ENCODE measurements around the gene PPHLN1.
"Not testable (repeated sequence)": the region's sequence is repeated elsewhere in the genome, so short reads cannot be mapped to it uniquely, and the experiment has no call there.

The PPHLN1 gene

GRCh38 chr12:42323856-42324255, 2.1 kb upstream of the PPHLN1 start:
- DNase-seq (ENCODE audit: low read depth), result no peak

- DNase-seq (ENCODE audit: low read depth), result no peak
Measured at GRCh38 chr12:42325326-42325652, 678 bp upstream of the PPHLN1 start.

DNA sequence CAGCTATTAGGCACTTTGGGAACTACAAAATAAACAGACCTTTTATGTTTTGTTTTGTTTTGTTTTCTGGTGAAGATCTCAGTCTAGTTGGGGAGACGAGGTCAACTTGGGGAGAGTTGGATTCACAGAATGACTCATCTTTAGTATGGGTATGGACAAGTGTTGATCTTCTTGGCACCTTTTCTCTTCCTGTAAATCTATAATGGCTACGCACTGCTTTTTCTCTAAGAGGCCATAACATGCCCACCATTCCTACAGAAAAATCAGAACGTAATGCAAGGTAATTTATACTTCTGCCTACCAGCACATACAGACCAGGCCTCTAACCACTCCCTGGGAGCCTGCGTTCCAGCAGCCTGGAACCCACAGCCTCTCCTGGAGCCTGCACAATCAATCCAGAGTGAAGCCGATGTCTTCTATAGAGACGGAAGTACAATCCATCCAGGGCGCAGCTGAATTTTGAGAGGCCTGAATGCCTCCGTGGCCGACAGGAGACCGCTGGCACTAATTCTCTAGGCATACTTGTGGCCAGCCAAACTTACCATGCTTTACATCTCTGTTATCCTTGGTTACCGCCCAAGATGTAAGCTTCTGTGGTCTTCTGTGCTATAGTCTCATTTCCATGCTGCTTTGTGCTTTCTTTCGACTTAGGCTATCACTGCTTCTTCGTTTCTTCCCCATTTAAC, 717 bp downstream of the PPHLN1 start:
- peak; percentile 44 for DNase-seq (ENCODE audit: low read depth)

DNA sequence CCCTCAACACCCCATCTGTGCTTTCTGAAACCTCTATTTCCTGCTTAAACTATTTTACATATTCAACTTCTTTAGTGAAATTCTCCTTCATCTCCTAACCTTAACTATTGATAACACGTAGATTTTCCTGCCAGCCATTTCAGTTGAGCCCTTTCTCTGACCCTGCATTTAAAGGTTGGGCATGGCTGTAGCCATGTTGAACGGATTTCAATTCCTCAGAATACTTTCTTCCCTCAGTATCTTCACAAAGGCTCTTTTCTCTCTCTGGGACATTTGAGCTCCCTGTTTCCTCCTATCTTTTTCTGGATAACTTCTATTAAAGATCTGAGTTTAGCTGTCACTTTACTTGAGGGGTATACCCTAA, 1.2 kb downstream of the PPHLN1 start:
- DNase-seq (ENCODE audit: low read depth), result no peak

GRCh38 chr12:42330097-42330496, 4.1 kb downstream of the PPHLN1 start:
- DNase-seq (ENCODE audit: low read depth), result not testable (repeated sequence)

DNA sequence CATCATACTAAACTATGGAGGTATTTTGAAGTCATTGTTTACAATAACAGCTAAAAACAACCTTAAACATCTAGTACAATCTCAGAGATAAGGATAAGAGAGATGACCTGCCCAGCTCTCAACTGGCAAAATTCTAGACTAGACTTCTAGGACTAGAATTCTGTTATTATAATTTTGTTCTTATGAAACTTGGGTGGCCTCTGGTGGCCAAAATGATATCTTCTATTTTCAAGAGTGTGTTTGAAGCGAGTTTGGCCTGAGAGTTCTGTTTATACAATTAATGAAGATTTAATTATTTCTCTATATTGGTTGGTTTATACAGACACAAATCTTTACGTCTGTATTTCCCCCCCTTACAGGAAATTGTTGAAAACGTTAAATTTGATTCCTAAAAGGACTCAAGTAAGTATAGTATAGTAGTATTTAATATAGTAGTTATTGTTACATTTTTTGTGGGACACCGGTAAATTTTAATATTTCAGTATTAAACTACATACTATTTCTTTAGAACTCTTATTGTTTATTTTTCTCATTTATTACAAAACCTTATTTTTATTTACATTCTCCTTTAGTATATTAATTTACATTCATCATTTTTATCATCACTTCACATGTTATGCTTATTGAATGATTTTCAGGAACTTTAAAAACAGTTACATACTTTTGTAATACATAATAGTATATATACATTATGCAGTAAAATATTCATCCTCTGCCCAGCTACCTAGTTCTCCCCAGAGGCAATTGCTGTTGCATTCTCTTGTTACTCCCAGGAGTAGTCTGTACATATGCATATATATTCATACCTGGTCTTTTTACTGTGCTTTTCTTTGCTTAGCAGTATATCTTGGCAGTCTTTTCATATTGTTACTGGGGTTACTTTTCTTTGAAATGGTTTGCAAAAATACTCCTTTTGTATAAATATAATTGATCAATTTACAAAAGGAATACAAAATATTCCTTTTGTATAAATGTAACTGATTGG, 6.6 kb downstream of the PPHLN1 start:
- DNase-seq (ENCODE audit: low read depth), result peak; percentile 55

DNA sequence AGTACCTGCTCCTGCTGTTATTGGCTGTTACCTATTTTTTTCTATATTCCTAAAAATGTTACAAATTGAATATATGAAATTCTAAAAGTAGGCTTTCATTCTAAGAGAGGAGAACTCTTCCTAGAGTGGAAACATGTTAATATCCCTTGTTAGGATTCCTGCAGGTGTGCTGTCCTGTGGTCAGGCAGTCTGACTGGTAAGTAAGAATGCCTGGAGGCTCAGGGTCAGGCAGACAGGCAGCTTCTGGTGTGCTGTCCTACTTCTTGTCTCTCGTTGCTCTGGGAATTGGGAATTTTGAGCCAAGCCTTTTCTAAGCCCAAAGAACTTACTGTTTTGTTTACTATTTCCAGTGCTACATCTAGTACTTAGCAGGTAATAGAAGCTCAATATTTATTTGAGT, 10.3 kb downstream of the PPHLN1 start:
- no peak for DNase-seq (ENCODE audit: low read depth)

GRCh38 chr12:42338280-42338679, 12.3 kb downstream of the PPHLN1 start:
- no peak for DNase-seq (ENCODE audit: low read depth)

DNA sequence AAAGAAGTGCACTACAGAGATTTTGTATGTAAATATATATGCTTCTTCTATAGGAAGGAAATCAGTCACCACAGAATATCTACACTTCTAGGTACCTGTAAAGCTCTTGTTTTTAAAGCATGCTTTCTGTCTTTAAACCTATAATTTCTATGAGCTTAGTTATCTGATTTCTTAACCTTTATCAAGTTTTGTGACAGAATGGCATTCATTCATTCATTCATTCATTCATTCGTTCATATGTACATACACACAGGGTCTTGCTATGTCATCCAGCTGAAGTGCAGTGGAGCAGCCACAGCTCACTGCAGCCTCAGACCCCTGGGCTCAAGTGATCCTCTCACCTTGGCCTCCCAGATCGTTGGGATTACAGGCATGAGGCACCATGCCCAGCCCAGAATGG, 16.1 kb downstream of the PPHLN1 start:
- no peak for DNase-seq (ENCODE audit: low read depth)

GRCh38 chr12:42343721-42344120, 17.8 kb downstream of the PPHLN1 start:
- DNase-seq (ENCODE audit: low read depth), result no peak

DNA sequence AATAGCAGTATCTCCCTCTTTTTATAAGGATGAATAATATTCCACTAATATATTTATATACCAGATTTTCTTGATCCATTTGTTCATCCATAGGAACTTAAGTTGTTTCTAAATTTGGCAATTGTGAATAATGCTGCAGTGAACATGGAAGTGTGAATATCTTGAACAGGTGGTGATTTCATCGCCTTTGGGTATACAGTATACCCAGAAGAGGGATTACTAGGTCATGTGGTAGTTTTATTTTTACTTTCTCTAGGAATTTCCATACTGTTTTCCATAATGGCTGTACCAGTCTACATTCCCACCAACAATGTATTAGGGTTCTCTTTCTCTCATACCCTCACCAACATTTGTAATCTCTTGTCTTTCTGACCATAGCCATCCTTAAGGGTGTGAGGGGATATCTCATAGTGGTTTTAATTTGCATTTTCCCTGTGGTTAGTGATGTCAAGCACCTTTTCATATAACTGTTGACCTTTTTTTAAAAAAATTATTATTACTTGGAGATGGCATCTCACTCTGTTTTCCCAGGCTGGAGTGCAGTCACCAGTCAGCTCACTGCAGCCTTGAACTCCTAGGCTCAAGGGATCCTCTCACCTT, 20.5 kb downstream of the PPHLN1 start:
- no peak for DNase-seq (ENCODE audit: low read depth)

GRCh38 chr12:42349119-42350020, 23.4 kb downstream of the PPHLN1 start:
- not testable (repeated sequence) for DNase-seq (ENCODE audit: low read depth)

- not testable (repeated sequence) for DNase-seq (ENCODE audit: low read depth)
Measured at GRCh38 chr12:42350021-42350407, 24.0 kb downstream of the PPHLN1 start.

DNA sequence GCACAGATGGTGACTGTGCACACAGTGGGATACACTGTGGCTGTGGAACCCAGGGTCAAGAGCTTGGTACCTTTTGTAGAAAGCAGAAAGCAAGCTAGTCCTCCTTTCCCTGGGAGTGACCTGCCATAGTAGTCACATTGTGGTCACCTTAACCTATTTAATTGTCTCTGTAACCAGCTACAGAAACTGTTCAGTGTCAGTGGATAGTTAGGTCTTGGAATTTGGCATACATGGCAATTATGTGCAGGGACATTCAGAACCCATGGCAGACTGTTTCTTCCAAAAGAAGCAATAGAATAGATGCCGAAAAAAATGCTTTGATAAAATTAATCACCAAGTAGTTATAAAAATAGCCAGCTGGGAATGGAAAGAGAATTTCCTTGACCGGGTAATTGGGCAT, 30.4 kb downstream of the PPHLN1 start:
- DNase-seq (ENCODE audit: low read depth), result no peak

DNA sequence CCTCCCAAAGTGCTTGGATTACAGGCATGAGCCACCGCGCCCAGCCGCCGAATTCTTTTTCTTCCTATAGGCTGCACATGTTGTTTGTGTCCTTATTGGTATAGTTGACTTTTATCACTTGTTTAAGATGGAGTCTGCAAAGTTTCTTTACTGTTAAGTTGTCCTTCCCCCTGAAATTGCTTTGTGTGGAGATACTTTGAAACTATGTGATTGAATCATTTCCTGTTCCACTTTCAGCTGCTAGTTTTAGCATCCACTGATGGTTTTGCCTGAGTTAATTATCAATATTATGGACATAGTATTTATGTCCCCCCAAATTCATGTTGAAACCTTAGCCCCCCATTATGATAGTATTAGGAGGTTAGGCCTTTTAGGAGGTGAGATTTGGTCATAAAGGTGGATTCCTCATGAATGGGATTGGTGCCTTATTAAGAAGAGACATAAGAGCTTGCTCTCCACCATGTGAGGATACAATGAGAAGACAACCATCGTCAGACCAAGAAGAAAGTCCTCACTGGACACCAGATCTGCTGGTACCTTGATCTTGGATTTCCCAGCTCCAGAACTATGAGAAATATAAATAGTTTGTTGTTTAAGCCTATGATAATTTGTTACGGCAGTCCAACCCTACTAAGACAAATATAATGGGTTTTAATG, 34.9 kb downstream of the PPHLN1 start:
- peak; percentile 33 for DNase-seq (ENCODE audit: low read depth)

- DNase-seq (ENCODE audit: low read depth), result peak; percentile 1
Measured at GRCh38 chr12:42361909-42362646, 36.1 kb downstream of the PPHLN1 start.

DNA sequence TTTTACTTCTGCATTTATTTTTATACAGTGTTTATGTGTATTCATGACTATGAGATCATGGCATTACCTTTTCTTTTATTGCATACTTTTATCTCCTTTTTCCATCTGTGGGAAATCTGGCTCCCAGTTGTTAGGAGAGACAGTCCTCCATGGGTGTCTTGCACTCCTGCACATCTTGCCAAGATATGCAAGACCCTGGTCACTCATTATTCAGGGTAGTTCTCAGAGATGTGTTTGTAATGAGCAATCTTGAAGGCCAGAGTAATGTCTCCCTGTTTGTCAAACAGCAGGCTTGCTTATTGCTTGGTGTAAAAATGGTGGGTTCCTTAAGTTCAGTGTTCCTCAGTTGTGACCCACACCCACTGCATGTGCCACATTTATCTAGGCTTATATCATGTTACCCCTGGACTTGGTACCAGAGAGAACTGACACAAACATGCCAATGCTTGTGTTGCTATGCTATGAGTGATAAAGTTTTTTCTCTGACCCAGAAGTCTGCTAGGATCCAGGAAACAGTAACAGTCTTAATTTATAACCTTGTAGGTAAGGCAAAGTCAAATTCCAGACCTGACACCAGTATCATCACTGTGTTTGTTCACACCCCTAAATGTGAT, 36.8 kb downstream of the PPHLN1 start:
- DNase-seq (ENCODE audit: low read depth), result peak; percentile 74

DNA sequence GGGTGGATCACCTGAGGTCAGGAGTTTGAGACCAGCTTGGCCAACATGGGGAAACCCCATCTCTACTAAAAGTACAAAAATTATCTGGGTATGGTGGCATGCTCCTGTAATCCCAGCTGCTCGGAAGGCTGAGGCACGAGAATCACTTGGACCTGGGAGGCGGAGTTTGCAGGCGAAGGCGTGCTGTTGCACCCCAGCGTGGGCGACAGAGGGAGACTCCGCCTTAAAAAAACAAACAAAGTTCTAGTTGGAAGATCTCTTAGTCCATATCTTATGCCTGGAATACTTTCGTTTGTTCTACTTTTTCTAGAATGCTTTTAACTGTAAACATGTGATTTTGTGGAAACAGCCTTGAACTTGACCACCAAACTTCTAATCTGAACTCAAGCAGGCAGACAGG, 38.7 kb downstream of the PPHLN1 start:
- DNase-seq (ENCODE audit: low read depth), result no peak

DNA sequence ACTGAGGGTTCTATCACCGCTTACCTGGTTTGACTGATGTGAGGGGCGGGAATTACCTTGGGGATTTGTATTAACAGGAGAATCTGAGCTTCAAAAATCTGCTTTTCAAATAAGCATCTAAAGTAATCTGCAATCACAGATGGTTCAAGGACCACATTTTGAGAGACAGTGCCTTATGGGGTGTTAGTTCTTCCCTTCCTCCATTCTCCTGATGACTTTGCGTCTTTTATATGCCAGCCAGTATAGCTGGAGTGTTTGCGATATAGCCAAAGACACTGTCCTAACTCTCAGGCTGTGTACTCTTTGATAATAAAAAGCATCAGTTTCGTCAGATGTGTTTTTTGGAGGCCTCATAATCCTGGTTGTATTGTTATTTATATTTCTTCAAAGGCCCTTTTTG, 39.5 kb downstream of the PPHLN1 start:
- no peak for DNase-seq (ENCODE audit: low read depth)

GRCh38 chr12:42370013-42370412, 44.0 kb downstream of the PPHLN1 start:
- DNase-seq (ENCODE audit: low read depth), result no peak

Data from EH (cell line).